Osteoblast (primary cell): ENCODE results near the gene CDC26. TPM values are rescaled to one million over a fixed set of nuclear protein-coding genes. Genes with fewer than 3 reads are reported as not detected.

ENCODE experiments used
- DNase-seq: peaks from one replicate; pipeline ENCODE4 v3.0.0; 2011; ENCODE audit warnings: low spot score, mixed read lengths; ENCODE audit not compliant: insufficient read length; ENCODE audit errors: missing footprints
- H2AFZ ChIP-seq: 2 replicates; pipeline ENCODE4 v1.6.0; 2011; ENCODE audit warnings: mild to moderate bottlenecking, low read length
- H3K27ac ChIP-seq: 2 replicates; pipeline ENCODE4 v1.5.1; 2011; ENCODE audit warnings: mild to moderate bottlenecking, low read depth, low read length, moderate library complexity
- H3K27me3 ChIP-seq: 2 replicates; pipeline ENCODE4 v1.6.0; 2012; ENCODE audit warnings: mild to moderate bottlenecking, control low read depth, inconsistent platforms, low read length, moderate library complexity; ENCODE audit not compliant: insufficient read depth
- H3K36me3 ChIP-seq: 2 replicates; pipeline ENCODE4 v1.5.1; 2011; ENCODE audit warnings: mild to moderate bottlenecking, low read length, control low read depth, moderate library complexity; ENCODE audit not compliant: insufficient read depth
- H3K4me1 ChIP-seq: 2 replicates; pipeline ENCODE4 v1.5.1; 2011; ENCODE audit warnings: mild to moderate bottlenecking, low read length, control low read depth, moderate library complexity; ENCODE audit not compliant: insufficient read depth
- H3K4me2 ChIP-seq: 2 replicates; pipeline ENCODE4 v1.6.0; 2011; ENCODE audit warnings: mild to moderate bottlenecking, low read length; ENCODE audit not compliant: insufficient read depth
- H3K4me3 ChIP-seq: fragments of 200-600 bp; sonication (generic); 3 replicates; pipeline ENCODE4 v1.5.1; 2012; ENCODE audit warnings: mild to moderate bottlenecking, low read length, inconsistent platforms; ENCODE audit not compliant: insufficient read depth
- H3K79me2 ChIP-seq: 2 replicates; pipeline ENCODE4 v1.6.0; 2012; ENCODE audit warnings: mild to moderate bottlenecking, low read length, control low read depth, inconsistent platforms; ENCODE audit not compliant: insufficient read depth
- H3K9me3 ChIP-seq: 2 replicates; pipeline ENCODE4 v1.5.1; 2011; ENCODE audit warnings: low read depth, low read length, control low read depth
- H4K20me1 ChIP-seq: 2 replicates; pipeline ENCODE4 v1.6.0; 2012; ENCODE audit warnings: mild to moderate bottlenecking, low read length, control low read depth; ENCODE audit not compliant: insufficient read depth
- total RNA-seq: library from RNA; depleted of rRNA; stranded (reverse); fragments of >200 nt; gene quantifications from 2 replicates; pipeline ENCODE4 v1.2.3, GENCODE V29; 2012
- TF ChIP-seq, protein P1 (sequence below): IDR thresholded peaks from 2 replicates; pipeline ENCODE4 v1.5.1; 2011; ENCODE audit warnings: mild to moderate bottlenecking, low read depth, low read length, moderate library complexity; ENCODE audit errors: extremely low read depth

Gene CDC26
- total RNA-seq, 1 donor, result 27.9 TPM

DNA sequence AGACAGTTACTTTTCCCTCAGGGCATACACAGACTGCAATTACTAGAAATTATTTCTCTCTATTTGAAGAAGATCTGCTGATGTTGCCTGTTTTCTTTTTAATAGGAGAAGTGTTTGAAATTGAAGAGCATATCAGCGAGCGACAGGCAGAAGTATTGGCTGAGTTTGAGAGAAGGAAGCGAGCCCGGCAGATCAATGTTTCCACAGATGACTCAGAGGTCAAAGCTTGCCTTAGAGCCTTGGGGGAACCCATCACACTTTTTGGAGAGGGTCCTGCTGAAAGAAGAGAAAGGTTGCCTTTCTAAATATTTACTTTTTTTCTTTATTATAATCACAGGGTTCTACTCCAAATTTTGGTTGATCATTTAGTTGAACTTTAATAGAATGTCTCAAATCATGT, 3.5 kb upstream of the CDC26 start:
- Histone ChIP-seq H2AFZ (no peak overlapping the region), H3K4me2 (no peak overlapping the region), H3K4me1 (peaks cover 16% of the 10 kb centered on the region), H3K27ac (no peak overlapping the region), H4K20me1 (peaks cover 3% of the 10 kb centered on the region), H3K9me3 (no peaks in the 10 kb centered on the region), H3K27me3 (no peaks in the 10 kb centered on the region), H3K4me3 (no peak overlapping the region), H3K79me2 (peaks cover 40% of the 10 kb centered on the region), H3K36me3 (peaks cover 64% of the 10 kb centered on the region)
- TF ChIP-seq, protein P1, sequence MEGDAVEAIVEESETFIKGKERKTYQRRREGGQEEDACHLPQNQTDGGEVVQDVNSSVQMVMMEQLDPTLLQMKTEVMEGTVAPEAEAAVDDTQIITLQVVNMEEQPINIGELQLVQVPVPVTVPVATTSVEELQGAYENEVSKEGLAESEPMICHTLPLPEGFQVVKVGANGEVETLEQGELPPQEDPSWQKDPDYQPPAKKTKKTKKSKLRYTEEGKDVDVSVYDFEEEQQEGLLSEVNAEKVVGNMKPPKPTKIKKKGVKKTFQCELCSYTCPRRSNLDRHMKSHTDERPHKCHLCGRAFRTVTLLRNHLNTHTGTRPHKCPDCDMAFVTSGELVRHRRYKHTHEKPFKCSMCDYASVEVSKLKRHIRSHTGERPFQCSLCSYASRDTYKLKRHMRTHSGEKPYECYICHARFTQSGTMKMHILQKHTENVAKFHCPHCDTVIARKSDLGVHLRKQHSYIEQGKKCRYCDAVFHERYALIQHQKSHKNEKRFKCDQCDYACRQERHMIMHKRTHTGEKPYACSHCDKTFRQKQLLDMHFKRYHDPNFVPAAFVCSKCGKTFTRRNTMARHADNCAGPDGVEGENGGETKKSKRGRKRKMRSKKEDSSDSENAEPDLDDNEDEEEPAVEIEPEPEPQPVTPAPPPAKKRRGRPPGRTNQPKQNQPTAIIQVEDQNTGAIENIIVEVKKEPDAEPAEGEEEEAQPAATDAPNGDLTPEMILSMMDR, result no peak
- no peak for DNase-seq

- Histone ChIP-seq H3K9me3 (no peaks in the 10 kb centered on the region), H3K27ac (peak overlapping the region; percentile 98), H3K36me3 (peaks cover 60% of the 10 kb centered on the region), H2AFZ (peak overlapping the region; percentile 92), H3K4me2 (peak overlapping the region; percentile 95), H3K27me3 (no peaks in the 10 kb centered on the region), H3K4me3 (peak overlapping the region; percentile 99), H4K20me1 (no peaks in the 10 kb centered on the region), H3K79me2 (peaks cover 53% of the 10 kb centered on the region), H3K4me1 (peaks cover 16% of the 10 kb centered on the region)
- DNase-seq, result peak; percentile 66
- TF ChIP-seq, protein P1, result peak; percentile 69
Measured at GRCh38 chr9:113274474-113275156, 757 bp downstream of the CDC26 start.

- TF ChIP-seq, protein P1, result no peak
- Histone ChIP-seq H3K4me1 (peaks cover 9% of the 10 kb centered on the region), H3K27me3 (no peaks in the 10 kb centered on the region), H3K4me2 (no peak overlapping the region), H3K36me3 (peaks cover 56% of the 10 kb centered on the region), H3K79me2 (peaks cover 26% of the 10 kb centered on the region), H2AFZ (no peak overlapping the region), H3K27ac (no peak overlapping the region), H3K4me3 (no peak overlapping the region), H4K20me1 (no peaks in the 10 kb centered on the region), H3K9me3 (no peaks in the 10 kb centered on the region)
- no peak for DNase-seq
Measured at GRCh38 chr9:113269871-113270270, 5.5 kb downstream of the CDC26 start.

GRCh38 chr9:113269355-113269754, 6.0 kb downstream of the CDC26 start:
- Histone ChIP-seq H3K4me3 (no peak overlapping the region), H3K9me3 (no peaks in the 10 kb centered on the region), H3K27me3 (no peaks in the 10 kb centered on the region), H3K4me1 (peaks cover 5% of the 10 kb centered on the region), H4K20me1 (no peaks in the 10 kb centered on the region), H3K36me3 (peaks cover 56% of the 10 kb centered on the region), H3K27ac (no peak overlapping the region), H3K79me2 (peaks cover 22% of the 10 kb centered on the region), H3K4me2 (no peak overlapping the region), H2AFZ (no peak overlapping the region)
- DNase-seq, result peak; percentile 29
- TF ChIP-seq, protein P1, result no peak
